ENCODE measurements around the gene KDM8. TPM values are rescaled to one million over a fixed set of nuclear protein-coding genes. Genes with fewer than 3 reads are reported as not detected.

Gene KDM8
- total RNA-seq, 4 donors from 2014 or later = 0.56 to 4.4 (median 2.5) TPM

DNA sequence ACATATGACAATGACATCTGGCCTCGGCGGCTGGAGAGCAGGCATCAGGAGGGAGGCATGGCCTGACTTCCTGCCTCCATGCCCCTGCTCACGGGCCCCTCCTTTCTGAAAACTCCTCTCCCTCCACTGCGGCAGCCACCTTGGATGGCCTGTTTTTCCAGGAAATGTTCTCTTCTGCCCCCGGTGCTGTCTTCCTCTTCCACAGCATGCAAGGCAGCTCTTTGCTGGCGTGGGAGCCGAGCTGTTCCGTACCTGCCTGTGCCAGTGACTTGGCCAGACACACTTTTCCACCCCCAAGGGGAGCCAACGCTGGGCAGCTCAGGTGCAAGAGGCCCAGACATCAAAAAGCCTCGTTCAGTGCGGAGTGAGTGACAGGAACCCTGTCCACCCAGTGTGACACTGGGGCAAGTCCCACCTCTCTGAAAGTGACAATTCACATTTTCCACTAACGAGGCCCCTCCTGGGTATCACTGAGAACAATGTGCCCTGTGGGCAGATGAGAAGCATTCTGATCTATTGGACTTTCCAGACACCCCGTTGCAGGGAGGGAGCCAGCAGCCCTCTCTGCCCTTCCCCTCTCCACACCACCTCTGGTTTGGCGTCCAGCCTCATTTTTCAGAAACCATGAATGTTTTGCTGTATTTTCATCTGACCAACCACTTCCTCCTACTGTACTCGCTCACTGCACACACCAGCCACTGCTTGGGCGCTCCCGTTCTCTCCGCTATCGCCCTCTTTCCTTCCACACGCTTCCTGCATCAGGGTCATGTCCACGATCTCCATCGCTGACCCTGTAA, 34.1 kb downstream of the KDM8 start:
- peaks cover 0 to 22% (median 2%) of the 10 kb centered on the region in 3 donors for H3K36me3 ChIP-seq
- DNase-seq = no peak
- intact Hi-C loops (cut with DNase I) = loop anchor here (5.0 kb wide), 1 partner anchor 130 kb away; no protein-coding TSS in a partner anchor
- no peak overlapping the region for H3K4me3 ChIP-seq
- 38 to 63% methylated on average over 16 to 18 of the region's 22 CpGs for WGBS, 2 donors
- H3K4me1 ChIP-seq = peaks cover 18 to 90% (median 57%) of the 10 kb centered on the region in 3 donors
- H3K9me3 ChIP-seq = no peaks in the 10 kb centered on the region
- no peaks in the 10 kb centered on the region for H3K27me3 ChIP-seq
- H3K27ac ChIP-seq = peak overlapping the region; percentile 50 to 89 (median 82)
- no peak for TF ChIP-seq POLR2A (IDR thresholded peaks at IDR 0.05)
- TF ChIP-seq, protein P1, sequence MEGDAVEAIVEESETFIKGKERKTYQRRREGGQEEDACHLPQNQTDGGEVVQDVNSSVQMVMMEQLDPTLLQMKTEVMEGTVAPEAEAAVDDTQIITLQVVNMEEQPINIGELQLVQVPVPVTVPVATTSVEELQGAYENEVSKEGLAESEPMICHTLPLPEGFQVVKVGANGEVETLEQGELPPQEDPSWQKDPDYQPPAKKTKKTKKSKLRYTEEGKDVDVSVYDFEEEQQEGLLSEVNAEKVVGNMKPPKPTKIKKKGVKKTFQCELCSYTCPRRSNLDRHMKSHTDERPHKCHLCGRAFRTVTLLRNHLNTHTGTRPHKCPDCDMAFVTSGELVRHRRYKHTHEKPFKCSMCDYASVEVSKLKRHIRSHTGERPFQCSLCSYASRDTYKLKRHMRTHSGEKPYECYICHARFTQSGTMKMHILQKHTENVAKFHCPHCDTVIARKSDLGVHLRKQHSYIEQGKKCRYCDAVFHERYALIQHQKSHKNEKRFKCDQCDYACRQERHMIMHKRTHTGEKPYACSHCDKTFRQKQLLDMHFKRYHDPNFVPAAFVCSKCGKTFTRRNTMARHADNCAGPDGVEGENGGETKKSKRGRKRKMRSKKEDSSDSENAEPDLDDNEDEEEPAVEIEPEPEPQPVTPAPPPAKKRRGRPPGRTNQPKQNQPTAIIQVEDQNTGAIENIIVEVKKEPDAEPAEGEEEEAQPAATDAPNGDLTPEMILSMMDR (IDR thresholded peaks at IDR 0.05) = no peak

DNA sequence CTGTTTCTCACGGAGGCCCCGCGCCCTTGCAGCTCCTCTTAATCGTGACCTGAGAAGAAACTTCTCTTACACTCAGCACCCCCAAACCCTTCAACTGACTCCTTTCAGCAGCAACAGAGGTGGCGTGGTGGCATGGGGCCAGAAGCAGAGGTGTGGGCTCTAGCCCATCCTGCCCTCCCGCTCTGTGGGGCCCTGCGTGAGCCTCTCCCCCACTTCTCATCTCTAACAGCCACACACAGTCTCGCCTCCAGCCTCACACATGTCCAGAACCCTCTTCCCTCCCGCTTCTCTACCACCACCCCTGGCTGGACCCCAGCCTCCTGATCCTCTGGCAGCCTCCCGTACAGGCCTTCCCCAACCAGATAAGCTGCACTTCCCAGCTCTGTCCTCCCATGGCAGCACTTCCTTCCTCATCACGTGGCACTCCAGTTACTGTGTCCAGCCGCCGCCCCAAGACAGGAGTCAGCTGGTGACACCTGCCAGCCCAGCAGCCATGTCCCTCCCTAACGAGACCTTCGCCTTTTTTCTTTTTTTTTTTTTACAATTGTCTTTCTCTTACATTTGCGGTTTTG, 34.8 kb downstream of the KDM8 start:
- H3K9me3 ChIP-seq = no peaks in the 10 kb centered on the region
- no peak for DNase-seq
- H3K36me3 ChIP-seq = peaks cover 0 to 15% (median 0%) of the 10 kb centered on the region in 3 donors
- H3K27me3 ChIP-seq = no peaks in the 10 kb centered on the region
- H3K27ac ChIP-seq = peak overlapping the region; percentile 50 to 89 (median 82)
- intact Hi-C loops (cut with DNase I) = loop anchor here (5.0 kb wide), 1 partner anchor 129 kb away; no protein-coding TSS in a partner anchor
- H3K4me1 ChIP-seq = peaks cover 20 to 90% (median 61%) of the 10 kb centered on the region in 3 donors
- H3K4me3 ChIP-seq = no peak overlapping the region
- TF ChIP-seq, protein P1 (IDR thresholded peaks at IDR 0.05) = no peak
- no peak for TF ChIP-seq POLR2A (IDR thresholded peaks at IDR 0.05)
- 66 to 71% methylated on average over 15 to 16 of the region's 16 CpGs for WGBS, 2 donors

DNA sequence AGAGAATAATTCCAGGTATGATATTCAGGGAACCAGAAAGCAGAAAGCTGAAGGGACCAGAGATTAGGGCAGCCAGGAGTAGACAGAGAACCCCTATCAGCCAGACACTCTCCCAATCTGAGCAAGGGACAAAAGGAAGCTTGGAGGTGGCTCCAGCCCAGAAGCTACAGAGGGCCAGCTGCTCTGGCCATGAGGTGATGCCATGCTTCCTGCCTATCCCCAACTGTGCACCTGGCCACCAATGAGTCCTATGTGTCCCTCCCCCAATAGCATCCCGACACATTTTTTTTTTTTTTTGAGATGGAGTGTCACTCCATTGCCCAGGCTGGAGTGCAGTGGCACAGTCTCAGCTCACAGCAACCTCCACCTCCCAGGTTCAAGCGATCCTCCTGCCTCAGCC, 35.3 kb downstream of the KDM8 start:
- TF ChIP-seq POLR2A (IDR thresholded peaks at IDR 0.05) = no peak
- TF ChIP-seq, protein P1 (IDR thresholded peaks at IDR 0.05) = no peak

DNA sequence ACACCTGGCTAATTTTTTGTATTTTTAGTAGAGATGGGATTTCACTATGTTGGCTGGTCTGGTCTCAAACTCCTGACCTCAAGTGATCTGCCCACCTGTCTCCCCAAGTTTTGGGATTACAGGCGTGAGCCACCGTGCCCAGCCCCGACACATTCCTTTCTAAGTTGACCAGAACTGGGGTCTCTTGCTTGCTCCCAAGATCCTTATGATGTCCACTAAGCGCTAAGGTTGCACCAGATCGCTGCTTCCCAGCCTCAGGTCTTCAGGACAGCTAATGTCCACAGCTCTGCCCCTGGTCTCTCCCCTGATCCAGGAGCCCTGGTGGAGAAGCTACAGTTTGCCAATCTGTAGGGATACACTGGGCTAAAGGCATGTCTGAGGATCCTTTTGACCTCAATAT, 35.7 kb downstream of the KDM8 start:
- no peaks in the 10 kb centered on the region for H3K9me3 ChIP-seq
- no peak for TF ChIP-seq POLR2A (IDR thresholded peaks at IDR 0.05)
- TF ChIP-seq, protein P1 (IDR thresholded peaks at IDR 0.05) = no peak
- intact Hi-C loops (cut with DNase I) = loop anchor here (5.0 kb wide), 1 partner anchor 128 kb away; no protein-coding TSS in a partner anchor
- H3K4me1 ChIP-seq = peaks cover 27 to 90% (median 70%) of the 10 kb centered on the region in 3 donors
- H3K4me3 ChIP-seq = no peak overlapping the region
- peak overlapping the region in 2 of 4 donors; percentile 78 to 85 for H3K27ac ChIP-seq
- WGBS, 2 donors = 95 to 100% methylated on average over 5 of the region's 5 CpGs
- H3K36me3 ChIP-seq = peaks cover 0 to 6% (median 0%) of the 10 kb centered on the region in 3 donors
- no peak for DNase-seq
- H3K27me3 ChIP-seq = no peaks in the 10 kb centered on the region

More for the DNA sequence above, 35.3 kb downstream of the KDM8 start:
- no peak for DNase-seq
- H3K36me3 ChIP-seq = peaks cover 0 to 10% (median 0%) of the 10 kb centered on the region in 3 donors
- 86 to 100% methylated on average over 2 of the region's 2 CpGs for WGBS, 2 donors
- no peaks in the 10 kb centered on the region for H3K27me3 ChIP-seq
- H3K27ac ChIP-seq = peak overlapping the region in 3 of 4 donors; percentile 50 to 85 (median 78)
- H3K4me1 ChIP-seq = peaks cover 23 to 90% (median 65%) of the 10 kb centered on the region in 3 donors
- intact Hi-C loops (cut with DNase I) = loop anchor here (5.0 kb wide), 1 partner anchor 129 kb away; no protein-coding TSS in a partner anchor
- no peak overlapping the region for H3K4me3 ChIP-seq
- H3K9me3 ChIP-seq = no peaks in the 10 kb centered on the region
